ENCODE measurements around the gene ZNF814.
"Not testable (repeated sequence)": the region's sequence is repeated elsewhere in the genome, so short reads cannot be mapped to it uniquely, and the experiment has no call there.

The ZNF814 gene

GRCh38 chr19:57825511-57825910 is 63.3 kb downstream of the ZNF814 start:
- no peak for TF ChIP-seq CTCF (IDR thresholded peaks at IDR 0.05; ENCODE audit: low read depth, low read length)
- DNase-seq (ENCODE audit: low read depth in 2 of 2) = peak in 1 of 2 donors; percentile 27
- no peak overlapping the region for H3K4me3 ChIP-seq (replicated peaks in 1 of 2; ENCODE audit: low read depth in 2 of 2, low read length in 2 of 2)

GRCh38 chr19:57823608-57824007 is 65.2 kb downstream of the ZNF814 start:
- DNase-seq (ENCODE audit: low read depth in 2 of 2); H3K4me3 ChIP-seq (replicated peaks in 1 of 2; ENCODE audit: low read depth in 2 of 2, low read length in 2 of 2): not testable (repeated sequence)

- not testable (repeated sequence) for DNase-seq (ENCODE audit: low read depth in 2 of 2); H3K4me3 ChIP-seq (replicated peaks in 1 of 2; ENCODE audit: low read depth in 2 of 2, low read length in 2 of 2)
Measured at GRCh38 chr19:57823155-57823554, 65.7 kb downstream of the ZNF814 start.

- not testable (repeated sequence) for DNase-seq (ENCODE audit: low read depth in 2 of 2); H3K4me3 ChIP-seq (replicated peaks in 1 of 2; ENCODE audit: low read depth in 2 of 2, low read length in 2 of 2)
Measured at GRCh38 chr19:57821501-57821900, 67.3 kb downstream of the ZNF814 start.

- DNase-seq (ENCODE audit: low read depth in 2 of 2) = not testable (repeated sequence)
- H3K4me3 ChIP-seq (replicated peaks in 1 of 2; ENCODE audit: low read depth in 2 of 2, low read length in 2 of 2) = peak overlapping the region in 1 of 2 donors; percentile 99
Measured at GRCh38 chr19:57821095-57821494, 67.7 kb downstream of the ZNF814 start.

DNA sequence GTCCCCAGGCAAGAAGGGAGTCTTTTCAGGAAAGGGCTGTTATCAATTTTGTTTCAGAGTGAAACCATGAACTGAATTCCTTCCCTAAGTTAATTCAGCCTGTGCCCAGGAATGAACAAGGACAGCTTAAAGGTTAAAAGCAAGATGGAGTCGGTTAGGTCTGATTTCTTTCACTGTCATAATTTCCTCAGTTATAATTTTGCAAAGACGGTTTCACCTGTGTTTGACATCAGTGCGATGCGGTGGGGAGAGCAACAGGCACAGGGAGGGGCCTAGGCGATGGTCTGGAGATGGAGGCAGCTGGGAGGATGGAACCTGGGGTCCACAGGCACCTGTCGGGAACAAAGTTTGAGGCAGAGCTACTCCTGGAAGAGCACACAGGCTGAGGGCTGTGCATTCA is 68.2 kb downstream of the ZNF814 start:
- peak overlapping the region; percentile 78 to 99 for H3K4me3 ChIP-seq (replicated peaks in 1 of 2; ENCODE audit: low read depth in 2 of 2, low read length in 2 of 2)
- no peak for TF ChIP-seq CTCF (IDR thresholded peaks at IDR 0.05; ENCODE audit: low read depth, low read length)
- no peak for DNase-seq (ENCODE audit: low read depth in 2 of 2)

DNA sequence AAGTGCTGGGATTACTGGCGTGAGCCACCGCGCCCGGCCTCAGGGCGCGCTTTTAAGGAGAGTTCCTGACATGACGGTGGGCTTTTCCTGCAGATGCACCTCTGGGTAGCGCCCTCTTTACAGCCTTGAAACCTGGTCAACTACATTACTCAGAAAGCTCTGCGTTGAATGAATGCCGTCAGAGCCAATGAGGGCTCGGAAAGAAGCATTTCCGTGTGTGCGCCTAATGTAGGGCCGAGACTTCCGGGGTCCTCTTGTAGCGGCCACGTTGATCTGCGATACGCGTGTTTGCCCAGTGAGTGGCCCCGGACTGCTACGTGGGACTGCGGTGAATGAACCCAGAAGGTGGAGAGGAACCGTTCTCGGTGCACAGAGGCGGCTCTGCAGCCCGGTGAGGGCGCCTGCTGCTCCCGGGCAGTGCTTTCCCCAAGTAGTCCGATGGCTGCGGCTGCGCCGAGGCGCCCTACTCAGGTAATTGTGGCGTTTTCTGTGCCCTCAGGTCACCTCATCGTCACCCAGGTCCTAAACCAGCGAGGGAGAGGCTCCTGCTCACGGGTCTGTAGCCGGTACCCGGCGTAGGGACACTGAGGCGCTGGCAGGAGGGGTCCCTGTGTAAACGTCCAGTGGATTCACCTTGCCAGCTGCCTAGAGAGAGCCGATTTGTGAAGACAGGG is 69.2 kb downstream of the ZNF814 start:
- DNase-seq (ENCODE audit: low read depth in 2 of 2) = peak; percentile 94 to 95
- peak overlapping the region; percentile 78 to 99 for H3K4me3 ChIP-seq (replicated peaks in 1 of 2; ENCODE audit: low read depth in 2 of 2, low read length in 2 of 2)
- TF ChIP-seq CTCF (IDR thresholded peaks at IDR 0.05; ENCODE audit: low read depth, low read length) = peak; percentile 16

DNA sequence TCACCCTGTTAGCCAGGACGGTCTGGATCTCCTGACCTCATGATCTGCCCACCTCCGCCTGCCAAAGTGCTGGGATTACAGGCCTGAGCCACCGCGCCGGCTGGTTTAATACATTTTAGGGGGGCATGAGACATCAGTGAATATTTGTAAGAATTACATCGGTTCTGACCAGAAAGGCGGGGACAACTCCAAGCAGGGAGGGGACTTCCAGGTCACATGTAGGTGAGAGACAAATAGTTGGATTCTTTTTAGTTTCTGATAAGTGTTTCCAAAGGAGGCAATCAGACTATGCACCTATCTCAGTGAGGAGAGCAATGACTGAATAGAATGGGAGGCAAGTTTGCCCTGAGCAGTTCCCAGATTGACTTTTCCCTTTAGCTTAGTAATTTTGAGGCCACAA is 70.5 kb downstream of the ZNF814 start:
- no peak for TF ChIP-seq CTCF (IDR thresholded peaks at IDR 0.05; ENCODE audit: low read depth, low read length)
- DNase-seq (ENCODE audit: low read depth in 2 of 2) = no peak
- no peak overlapping the region for H3K4me3 ChIP-seq (replicated peaks in 1 of 2; ENCODE audit: low read depth in 2 of 2, low read length in 2 of 2)

GRCh38 chr19:57817976-57818375 is 70.9 kb downstream of the ZNF814 start:
- no peak overlapping the region for H3K4me3 ChIP-seq (replicated peaks in 1 of 2; ENCODE audit: low read depth in 2 of 2, low read length in 2 of 2)
- DNase-seq (ENCODE audit: low read depth in 2 of 2) = no peak
- no peak for TF ChIP-seq CTCF (IDR thresholded peaks at IDR 0.05; ENCODE audit: low read depth, low read length)
